ENCODE results near the gene ENDOG. TPM values are rescaled to one million over a fixed set of nuclear protein-coding genes. Genes with fewer than 3 reads are reported as not detected.
A peak's percentile ranks its signal among the peaks of the same experiment; 100 is the strongest.
"Not testable (repeated sequence)": the region's sequence is repeated elsewhere in the genome, so short reads cannot be mapped to it uniquely, and the experiment has no call there.

The ENDOG gene
- total and polyA plus RNA-seq, 2 experiments from 2014 or later: 93.3 to 209 TPM

- no peaks in the 10 kb centered on the region for H3K4me1 ChIP-seq (ENCODE audit: low read depth)
- H3K9me3 ChIP-seq (ENCODE audit: low read depth): no peaks in the 10 kb centered on the region
- no peak overlapping the region for H3K27ac ChIP-seq
- no peaks in the 10 kb centered on the region for H3K36me3 ChIP-seq
- DNase-seq (ENCODE audit: low read depth in 1 of 2, low spot score in 1 of 2): no peak
- no peaks in the 10 kb centered on the region for H3K27me3 ChIP-seq
- no peak for TF ChIP-seq CTCF (IDR thresholded peaks at IDR 0.05; ENCODE audit: low read depth, low read length)
- no peak overlapping the region for H3K4me3 ChIP-seq
Observed at GRCh38 chr9:128860937-128861336, 42.6 kb downstream of the ENDOG start.

GRCh38 chr9:128861501-128861900 is 43.2 kb downstream of the ENDOG start:
- Histone ChIP-seq H3K4me3 (no peak overlapping the region), H3K36me3 (no peaks in the 10 kb centered on the region), H3K4me1 (ENCODE audit: low read depth) (no peaks in the 10 kb centered on the region), H3K27me3 (no peaks in the 10 kb centered on the region), H3K27ac (no peak overlapping the region), H3K9me3 (ENCODE audit: low read depth) (no peaks in the 10 kb centered on the region)
- TF ChIP-seq CTCF (IDR thresholded peaks at IDR 0.05; ENCODE audit: low read depth, low read length): no peak
- no peak for DNase-seq (ENCODE audit: low read depth in 1 of 2, low spot score in 1 of 2)

GRCh38 chr9:128862401-128862851 is 44.1 kb downstream of the ENDOG start:
- Histone ChIP-seq H3K4me3 (no peak overlapping the region), H3K36me3 (no peaks in the 10 kb centered on the region), H3K4me1 (ENCODE audit: low read depth) (no peaks in the 10 kb centered on the region), H3K9me3 (ENCODE audit: low read depth) (no peaks in the 10 kb centered on the region), H3K27ac (no peak overlapping the region), H3K27me3 (no peaks in the 10 kb centered on the region)
- no peak for TF ChIP-seq CTCF (IDR thresholded peaks at IDR 0.05; ENCODE audit: low read depth, low read length)
- DNase-seq (ENCODE audit: low read depth in 1 of 2, low spot score in 1 of 2): no peak

- Histone ChIP-seq H3K4me1 (ENCODE audit: low read depth) (no peaks in the 10 kb centered on the region), H3K4me3 (no peak overlapping the region), H3K27me3 (no peaks in the 10 kb centered on the region), H3K36me3 (no peaks in the 10 kb centered on the region), H3K9me3 (ENCODE audit: low read depth) (no peaks in the 10 kb centered on the region), H3K27ac (peak overlapping the region; percentile 73)
- DNase-seq (ENCODE audit: low read depth in 1 of 2, low spot score in 1 of 2): peak; percentile 69 to 80
- TF ChIP-seq CTCF (IDR thresholded peaks at IDR 0.05; ENCODE audit: low read depth, low read length): peak; percentile 85
Observed at GRCh38 chr9:128863647-128864046, 45.3 kb downstream of the ENDOG start.

- no peak for TF ChIP-seq CTCF (IDR thresholded peaks at IDR 0.05; ENCODE audit: low read depth, low read length)
- no peak for DNase-seq (ENCODE audit: low read depth in 1 of 2, low spot score in 1 of 2)
- no peaks in the 10 kb centered on the region for H3K9me3 ChIP-seq (ENCODE audit: low read depth)
- H3K4me1 ChIP-seq (ENCODE audit: low read depth): no peaks in the 10 kb centered on the region
- no peak overlapping the region for H3K27ac ChIP-seq
- H3K4me3 ChIP-seq: no peak overlapping the region
- H3K27me3 ChIP-seq: no peaks in the 10 kb centered on the region
- no peaks in the 10 kb centered on the region for H3K36me3 ChIP-seq
Observed at GRCh38 chr9:128870128-128870940, 52.0 kb downstream of the ENDOG start.

GRCh38 chr9:128870941-128871265 is 52.6 kb downstream of the ENDOG start:
- H3K4me3 ChIP-seq; H3K27ac ChIP-seq; H3K9me3 ChIP-seq (ENCODE audit: low read depth); DNase-seq (ENCODE audit: low read depth in 1 of 2, low spot score in 1 of 2); H3K36me3 ChIP-seq; H3K27me3 ChIP-seq; H3K4me1 ChIP-seq (ENCODE audit: low read depth): not testable (repeated sequence)
